Measurements from ENCODE around the gene EXOC2.
"Not testable (repeated sequence)": the region's sequence is repeated elsewhere in the genome, so short reads cannot be mapped to it uniquely, and the experiment has no call there.

EXOC2 gene

GRCh38 chr6:570825-571224 is 122.1 kb downstream of the EXOC2 start:
- DNase-seq, result no peak

GRCh38 chr6:568954-569523 is 123.9 kb downstream of the EXOC2 start:
- no peak for DNase-seq

DNA sequence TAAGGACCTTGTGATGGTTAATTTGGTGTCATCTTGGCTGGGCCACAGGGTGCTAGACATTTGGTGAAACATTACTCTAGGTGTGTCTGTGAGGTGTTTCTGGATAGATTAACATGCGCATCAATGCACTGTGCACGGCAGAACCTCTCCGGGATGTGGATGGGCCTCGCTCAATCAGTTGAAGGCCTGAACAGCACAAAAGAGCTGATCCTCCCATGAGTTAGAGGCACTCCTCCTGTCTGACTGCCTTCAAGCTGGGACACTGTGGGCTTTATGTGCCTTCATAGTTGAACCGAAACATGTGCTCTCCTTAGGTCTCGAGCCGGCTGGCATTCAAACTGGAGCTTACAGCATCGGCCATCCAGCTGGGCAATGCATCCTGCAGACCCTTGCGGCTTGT is 124.9 kb downstream of the EXOC2 start:
- DNase-seq, result no peak

- no peak for DNase-seq
These were observed 129.1 kb downstream of the EXOC2 start for GRCh38 chr6:563863-564262.

- no peak for DNase-seq
These were observed 130.8 kb downstream of the EXOC2 start for GRCh38 chr6:562052-562676.

DNA sequence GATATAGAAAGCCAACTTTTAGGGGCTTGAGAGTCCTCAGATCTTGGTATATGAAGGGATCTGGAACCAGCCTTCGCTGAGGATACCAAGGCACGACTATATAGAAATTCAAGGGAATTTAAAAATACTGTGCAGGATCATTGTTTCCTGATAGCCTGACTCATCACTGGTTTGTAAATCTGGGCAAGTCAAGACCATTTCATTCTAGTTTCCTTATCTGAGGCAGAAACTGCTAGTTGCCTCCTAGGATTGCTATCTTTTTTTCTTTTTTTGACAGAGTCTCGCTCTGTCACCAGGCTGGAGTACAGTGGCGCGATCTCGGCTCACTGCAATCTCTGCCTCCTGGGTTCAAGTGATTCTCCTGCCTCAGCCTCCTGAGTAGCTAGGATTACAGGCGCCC is 131.6 kb downstream of the EXOC2 start:
- not testable (repeated sequence) for DNase-seq

- DNase-seq, result no peak
These were observed 134.0 kb downstream of the EXOC2 start for GRCh38 chr6:558959-559358.

DNA sequence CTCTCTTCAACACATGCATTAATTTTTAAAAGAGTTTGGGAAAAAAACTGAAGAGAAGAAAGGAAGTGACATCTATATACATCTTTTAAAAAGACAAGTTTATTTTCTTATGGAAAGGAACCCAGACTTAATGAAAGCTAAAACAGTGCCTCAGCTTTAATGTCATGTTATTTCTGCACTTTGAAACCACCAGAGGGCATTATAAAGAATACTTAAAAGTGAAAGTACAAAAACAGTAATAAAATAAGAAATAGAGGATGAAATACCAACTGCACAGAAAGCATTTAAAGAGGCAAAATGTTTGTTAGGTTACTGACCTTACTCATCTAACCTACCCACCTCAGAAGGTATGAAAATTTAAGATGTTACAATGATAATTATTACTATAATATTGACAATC is 134.8 kb downstream of the EXOC2 start:
- no peak for DNase-seq

DNA sequence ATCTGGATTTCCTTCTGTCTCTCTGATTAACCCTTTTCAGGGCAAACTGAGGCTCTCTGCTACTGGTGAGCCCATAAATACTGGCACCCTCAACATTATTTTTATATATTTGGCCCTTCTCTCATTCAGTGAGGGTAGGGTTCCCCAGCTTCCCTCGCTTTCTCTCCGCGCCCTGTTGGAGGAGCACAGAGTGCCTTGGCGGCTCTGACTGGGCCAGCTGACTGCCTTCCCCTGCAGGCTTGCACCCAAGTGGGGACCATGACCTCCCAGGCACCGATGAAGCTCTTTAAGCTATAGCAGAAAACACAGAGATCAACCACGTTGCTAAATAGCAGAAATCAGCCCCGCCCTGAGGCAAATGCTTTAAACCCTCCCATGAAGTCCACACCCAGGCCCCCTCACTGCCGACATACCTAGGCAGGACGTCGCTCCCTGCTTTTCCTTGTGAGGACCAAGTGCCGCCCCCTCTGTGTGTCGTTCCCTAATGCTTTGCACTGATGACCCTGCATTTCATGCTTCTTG is 141.0 kb downstream of the EXOC2 start:
- DNase-seq, result no peak

DNA sequence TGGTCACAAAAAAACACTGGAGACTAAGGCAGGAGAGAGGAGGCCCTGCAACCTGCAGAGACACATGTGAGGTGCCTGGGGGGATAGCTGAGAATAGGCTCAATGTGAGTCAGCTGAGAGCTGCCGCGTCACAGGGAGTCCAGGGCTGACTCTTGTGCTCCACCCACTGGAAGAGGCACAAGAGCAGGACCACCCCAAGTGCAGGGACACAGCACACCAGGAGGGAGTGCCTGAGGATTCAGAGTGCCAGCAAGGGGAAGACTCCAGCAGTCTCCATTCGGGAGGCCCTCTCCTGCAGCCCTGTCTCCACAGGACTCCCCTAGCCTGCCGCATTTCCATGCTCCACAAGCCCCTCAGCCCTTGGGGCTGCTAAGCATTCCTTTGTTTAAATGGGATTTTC is 141.5 kb downstream of the EXOC2 start:
- peak; percentile 10 for DNase-seq

- DNase-seq, result no peak
These were observed 143.0 kb downstream of the EXOC2 start for GRCh38 chr6:549906-550305.

GRCh38 chr6:548517-548916 is 144.4 kb downstream of the EXOC2 start:
- no peak for DNase-seq

- DNase-seq, result no peak
These were observed 144.8 kb downstream of the EXOC2 start for GRCh38 chr6:548091-548490.

GRCh38 chr6:540490-540889 is 152.4 kb downstream of the EXOC2 start:
- DNase-seq, result no peak

- no peak for DNase-seq
These were observed 155.8 kb downstream of the EXOC2 start for GRCh38 chr6:537114-537513.

DNA sequence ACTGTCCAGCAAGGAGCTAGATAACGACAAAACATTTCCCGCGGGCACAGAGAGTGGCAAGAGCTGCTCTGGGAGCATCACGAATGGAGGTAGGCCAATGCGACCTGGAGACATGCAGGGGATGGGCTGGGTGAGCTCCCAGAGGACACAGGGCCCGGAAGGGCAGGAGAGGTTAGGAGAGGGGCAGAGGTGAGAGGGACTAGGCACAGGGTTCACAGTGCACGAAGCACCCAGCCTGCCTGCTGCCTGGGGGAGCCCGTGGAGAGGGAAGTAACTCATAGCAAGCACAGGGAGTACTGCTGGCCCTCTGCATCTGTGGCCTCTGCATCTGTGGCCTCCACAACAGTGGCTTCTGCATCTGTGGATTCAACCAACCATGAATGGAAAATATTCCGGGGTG is 162.5 kb downstream of the EXOC2 start:
- no peak for DNase-seq

- no peak for DNase-seq
These were observed 163.9 kb downstream of the EXOC2 start for GRCh38 chr6:528989-529388.

DNA sequence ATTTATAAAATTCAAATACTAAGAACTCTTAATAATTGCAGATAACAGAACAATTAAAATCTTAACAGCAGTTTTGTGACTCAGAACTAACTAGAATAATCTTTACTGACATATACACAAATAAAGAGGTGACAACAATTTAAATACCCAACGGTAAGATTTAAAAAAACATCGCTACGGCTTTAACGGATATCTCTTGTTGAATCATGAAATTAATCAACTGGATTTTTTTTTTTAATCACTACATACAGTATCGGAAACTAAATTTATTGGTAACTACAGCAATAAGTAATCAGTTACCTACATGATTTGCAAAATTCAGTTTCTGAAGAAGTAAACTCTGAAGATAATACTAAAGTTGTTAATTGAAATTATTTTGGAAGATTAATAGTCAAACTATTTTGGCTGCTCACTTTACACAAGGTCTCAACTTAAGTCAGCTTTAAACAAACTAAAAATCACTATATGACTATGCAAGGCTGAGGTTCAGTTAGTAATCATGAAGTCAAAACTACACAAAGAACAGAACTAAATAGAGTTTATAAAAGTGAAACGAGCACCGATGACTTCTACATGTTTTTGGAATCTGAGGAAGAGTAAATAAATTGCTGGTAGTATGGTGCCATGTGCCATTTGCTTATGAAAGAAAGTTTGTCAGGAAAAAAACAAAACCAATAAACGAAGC is 164.8 kb downstream of the EXOC2 start:
- no peak for DNase-seq

GRCh38 chr6:524803-525202 is 168.1 kb downstream of the EXOC2 start:
- DNase-seq, result no peak

DNA sequence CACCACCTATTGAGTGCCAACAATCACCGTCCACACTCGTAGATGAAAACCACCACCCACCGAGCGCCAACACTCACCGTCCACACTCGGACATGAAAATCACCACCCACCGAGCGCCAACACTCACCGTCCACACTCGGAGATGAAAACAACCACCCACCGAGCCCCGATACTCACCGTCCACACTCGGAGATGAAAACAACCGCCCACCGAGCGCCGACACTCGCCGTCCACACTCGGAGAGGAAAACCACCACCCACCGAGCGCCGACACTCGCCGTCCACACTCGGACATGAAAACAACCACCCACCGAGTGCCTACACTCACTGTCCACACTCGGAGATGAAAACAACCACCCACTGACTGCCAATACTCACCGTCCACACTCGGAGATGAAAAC is 172.1 kb downstream of the EXOC2 start:
- no peak for DNase-seq

DNA sequence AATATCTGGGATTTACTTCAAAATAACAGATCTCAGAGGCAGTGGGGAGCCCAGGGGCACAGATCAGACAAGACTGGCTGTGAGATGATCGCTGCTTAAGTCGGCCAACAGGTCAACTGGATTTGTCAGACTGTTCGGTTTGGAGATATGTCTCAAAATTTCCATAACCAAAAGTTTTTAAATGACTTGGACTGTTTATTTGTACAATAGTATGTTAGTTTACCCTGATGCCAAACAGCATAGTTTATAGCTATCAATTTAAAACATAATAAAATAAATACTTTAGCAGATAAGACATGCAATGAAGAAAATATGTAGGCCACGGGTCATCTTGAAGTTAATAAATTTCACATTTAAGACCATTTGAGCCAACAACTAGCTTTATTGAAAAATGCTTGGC is 174.7 kb downstream of the EXOC2 start:
- DNase-seq, result no peak

- no peak for DNase-seq
These were observed 176.7 kb downstream of the EXOC2 start for GRCh38 chr6:516213-516612.

DNA sequence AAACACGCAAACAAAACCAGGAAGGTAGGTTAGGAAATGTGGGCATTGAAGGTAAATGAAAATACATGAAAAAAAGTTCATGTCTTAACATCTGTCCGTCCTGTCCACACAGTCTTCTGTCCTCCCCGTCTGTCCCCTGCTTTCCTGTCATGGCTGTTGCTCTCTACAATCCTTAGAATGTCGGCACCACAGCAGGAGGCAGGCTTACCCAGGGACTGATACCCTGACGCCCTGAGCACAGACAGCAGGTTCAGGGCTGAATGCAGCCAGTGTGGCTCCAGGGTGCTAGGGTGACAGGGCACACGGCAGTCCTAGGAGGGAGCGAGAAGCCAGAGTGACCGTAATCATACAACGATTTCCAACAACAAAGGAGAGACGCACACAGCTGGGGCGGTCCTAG is 177.7 kb downstream of the EXOC2 start:
- DNase-seq, result no peak

DNA sequence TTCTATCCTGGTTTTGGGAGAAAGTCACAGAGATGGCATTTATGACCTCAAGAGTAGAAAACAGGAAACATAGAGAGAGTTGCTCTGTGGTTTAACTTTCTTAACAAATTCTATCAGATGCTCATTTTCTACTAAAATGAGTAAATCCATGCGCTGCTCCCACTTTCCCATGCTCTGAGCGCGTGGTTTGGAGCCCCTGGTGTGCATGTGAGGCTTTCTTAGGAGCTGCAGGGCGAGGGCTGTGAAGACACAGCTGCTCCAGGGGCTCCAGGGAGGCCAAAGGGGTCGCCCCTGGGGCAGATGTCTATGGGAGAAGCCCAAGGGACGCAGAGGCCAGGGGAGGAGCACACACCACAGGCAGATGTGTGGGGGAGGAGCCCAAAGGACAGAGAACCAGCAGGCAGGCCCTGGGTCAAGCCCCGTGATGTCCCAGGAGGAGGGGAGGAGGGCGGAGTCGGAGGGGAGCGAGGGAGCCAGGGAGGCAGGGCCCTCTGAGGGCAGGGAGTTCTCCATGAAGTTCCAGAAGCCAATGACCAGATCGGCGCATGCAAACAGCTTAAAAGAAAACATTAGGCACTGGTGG is 178.5 kb downstream of the EXOC2 start:
- DNase-seq, result no peak

All from eye (tissue), 1 donor.